Measurements from ENCODE around the gene COMT.

The COMT gene

GRCh38 chr22:20002128-20002527, 60.6 kb downstream of the COMT start:
- no peak overlapping the region for H3K4me3 ChIP-seq (ENCODE audit: low read depth, low read length)
- H3K4me1 ChIP-seq (ENCODE audit: control insufficient read depth, insufficient read depth, low read length, unreplicated experiment), result no peaks in the 10 kb centered on the region
- H3K27me3 ChIP-seq (ENCODE audit: insufficient read depth, low read length), result no peaks in the 10 kb centered on the region
- no peak overlapping the region for H3K27ac ChIP-seq (ENCODE audit: low read depth, low read length)
- H2AFZ ChIP-seq (ENCODE audit: low read length, unreplicated experiment), result no peak overlapping the region
- no peaks in the 10 kb centered on the region for H3K36me3 ChIP-seq (ENCODE audit: insufficient read depth, low read length)
- H3K79me2 ChIP-seq (ENCODE audit: control insufficient read depth, insufficient read depth, low read length, unreplicated experiment), result no peaks in the 10 kb centered on the region

- no peaks in the 10 kb centered on the region for H3K79me2 ChIP-seq (ENCODE audit: control insufficient read depth, insufficient read depth, low read length, unreplicated experiment)
- no peak overlapping the region for H3K27ac ChIP-seq (ENCODE audit: low read depth, low read length)
Observed at GRCh38 chr22:20002636-20003035, 61.1 kb downstream of the COMT start.

GRCh38 chr22:20003304-20003703, 61.7 kb downstream of the COMT start:
- no peaks in the 10 kb centered on the region for H3K4me1 ChIP-seq (ENCODE audit: control insufficient read depth, insufficient read depth, low read length, unreplicated experiment)
- no peak overlapping the region for H3K4me3 ChIP-seq (ENCODE audit: low read depth, low read length)
- no peaks in the 10 kb centered on the region for H3K36me3 ChIP-seq (ENCODE audit: insufficient read depth, low read length)
- no peaks in the 10 kb centered on the region for H3K27me3 ChIP-seq (ENCODE audit: insufficient read depth, low read length)
- H2AFZ ChIP-seq (ENCODE audit: low read length, unreplicated experiment), result no peak overlapping the region
- no peak overlapping the region for H3K27ac ChIP-seq (ENCODE audit: low read depth, low read length)
- H3K79me2 ChIP-seq (ENCODE audit: control insufficient read depth, insufficient read depth, low read length, unreplicated experiment), result no peaks in the 10 kb centered on the region

More at GRCh38 chr22:20002636-20003035, 61.1 kb downstream of the COMT start:
- Histone ChIP-seq H3K4me1 (ENCODE audit: control insufficient read depth, insufficient read depth, low read length, unreplicated experiment) (no peaks in the 10 kb centered on the region), H2AFZ (ENCODE audit: low read length, unreplicated experiment) (no peak overlapping the region), H3K36me3 (ENCODE audit: insufficient read depth, low read length) (no peaks in the 10 kb centered on the region), H3K27me3 (ENCODE audit: insufficient read depth, low read length) (no peaks in the 10 kb centered on the region), H3K4me3 (ENCODE audit: low read depth, low read length) (no peak overlapping the region)

GRCh38 chr22:20004464-20004863, 62.9 kb downstream of the COMT start:
- H3K4me1 ChIP-seq (ENCODE audit: control insufficient read depth, insufficient read depth, low read length, unreplicated experiment), result no peaks in the 10 kb centered on the region
- no peak overlapping the region for H3K4me3 ChIP-seq (ENCODE audit: low read depth, low read length)
- H3K79me2 ChIP-seq (ENCODE audit: control insufficient read depth, insufficient read depth, low read length, unreplicated experiment), result no peaks in the 10 kb centered on the region
- H3K36me3 ChIP-seq (ENCODE audit: insufficient read depth, low read length), result no peaks in the 10 kb centered on the region
- no peak overlapping the region for H2AFZ ChIP-seq (ENCODE audit: low read length, unreplicated experiment)
- no peaks in the 10 kb centered on the region for H3K27me3 ChIP-seq (ENCODE audit: insufficient read depth, low read length)
- no peak overlapping the region for H3K27ac ChIP-seq (ENCODE audit: low read depth, low read length)

- no peaks in the 10 kb centered on the region for H3K36me3 ChIP-seq (ENCODE audit: insufficient read depth, low read length)
- H2AFZ ChIP-seq (ENCODE audit: low read length, unreplicated experiment), result no peak overlapping the region
- H3K27me3 ChIP-seq (ENCODE audit: insufficient read depth, low read length), result no peaks in the 10 kb centered on the region
- H3K4me1 ChIP-seq (ENCODE audit: control insufficient read depth, insufficient read depth, low read length, unreplicated experiment), result no peaks in the 10 kb centered on the region
- H3K4me3 ChIP-seq (ENCODE audit: low read depth, low read length), result no peak overlapping the region
- no peaks in the 10 kb centered on the region for H3K79me2 ChIP-seq (ENCODE audit: control insufficient read depth, insufficient read depth, low read length, unreplicated experiment)
- no peak overlapping the region for H3K27ac ChIP-seq (ENCODE audit: low read depth, low read length)
Observed at GRCh38 chr22:20008221-20008995, 66.8 kb downstream of the COMT start.

- H3K4me3 ChIP-seq (ENCODE audit: low read depth, low read length), result no peak overlapping the region
Observed at GRCh38 chr22:20009018-20009491, 67.5 kb downstream of the COMT start.

GRCh38 chr22:20009582-20010306, 68.2 kb downstream of the COMT start:
- Histone ChIP-seq H3K4me1 (ENCODE audit: control insufficient read depth, insufficient read depth, low read length, unreplicated experiment) (no peaks in the 10 kb centered on the region), H3K36me3 (ENCODE audit: insufficient read depth, low read length) (no peaks in the 10 kb centered on the region), H3K27ac (ENCODE audit: low read depth, low read length) (no peak overlapping the region)

More at GRCh38 chr22:20009018-20009491, 67.5 kb downstream of the COMT start:
- H3K36me3 ChIP-seq (ENCODE audit: insufficient read depth, low read length), result no peaks in the 10 kb centered on the region
- no peaks in the 10 kb centered on the region for H3K4me1 ChIP-seq (ENCODE audit: control insufficient read depth, insufficient read depth, low read length, unreplicated experiment)
- H3K79me2 ChIP-seq (ENCODE audit: control insufficient read depth, insufficient read depth, low read length, unreplicated experiment), result no peaks in the 10 kb centered on the region
- H3K27ac ChIP-seq (ENCODE audit: low read depth, low read length), result no peak overlapping the region
- no peak overlapping the region for H2AFZ ChIP-seq (ENCODE audit: low read length, unreplicated experiment)
- no peaks in the 10 kb centered on the region for H3K27me3 ChIP-seq (ENCODE audit: insufficient read depth, low read length)

GRCh38 chr22:20010307-20011122, 68.9 kb downstream of the COMT start:
- Histone ChIP-seq H2AFZ (ENCODE audit: low read length, unreplicated experiment) (no peak overlapping the region), H3K27me3 (ENCODE audit: insufficient read depth, low read length) (peaks cover 5% of the 10 kb centered on the region), H3K27ac (ENCODE audit: low read depth, low read length) (no peak overlapping the region)

More at GRCh38 chr22:20009582-20010306, 68.2 kb downstream of the COMT start:
- Histone ChIP-seq H3K4me3 (ENCODE audit: low read depth, low read length) (no peak overlapping the region), H2AFZ (ENCODE audit: low read length, unreplicated experiment) (no peak overlapping the region), H3K27me3 (ENCODE audit: insufficient read depth, low read length) (no peaks in the 10 kb centered on the region), H3K79me2 (ENCODE audit: control insufficient read depth, insufficient read depth, low read length, unreplicated experiment) (no peaks in the 10 kb centered on the region)

GRCh38 chr22:20011123-20011992, 69.8 kb downstream of the COMT start:
- Histone ChIP-seq H3K4me3 (ENCODE audit: low read depth, low read length) (no peak overlapping the region), H3K4me1 (ENCODE audit: control insufficient read depth, insufficient read depth, low read length, unreplicated experiment) (no peaks in the 10 kb centered on the region), H2AFZ (ENCODE audit: low read length, unreplicated experiment) (no peak overlapping the region), H3K36me3 (ENCODE audit: insufficient read depth, low read length) (no peaks in the 10 kb centered on the region), H3K27ac (ENCODE audit: low read depth, low read length) (no peak overlapping the region), H3K79me2 (ENCODE audit: control insufficient read depth, insufficient read depth, low read length, unreplicated experiment) (no peaks in the 10 kb centered on the region), H3K27me3 (ENCODE audit: insufficient read depth, low read length) (peaks cover 14% of the 10 kb centered on the region)

More at GRCh38 chr22:20010307-20011122, 68.9 kb downstream of the COMT start:
- Histone ChIP-seq H3K36me3 (ENCODE audit: insufficient read depth, low read length) (no peaks in the 10 kb centered on the region), H3K79me2 (ENCODE audit: control insufficient read depth, insufficient read depth, low read length, unreplicated experiment) (no peaks in the 10 kb centered on the region), H3K4me1 (ENCODE audit: control insufficient read depth, insufficient read depth, low read length, unreplicated experiment) (no peaks in the 10 kb centered on the region), H3K4me3 (ENCODE audit: low read depth, low read length) (no peak overlapping the region)

Data from ACC112 (cell line).